Lower leg skin (tissue), 3 donors: ENCODE measurements around the gene ASCC1.

Source experiments
- CTCF ChIP-seq, 3 donors: fragments of 450-650 bp; IDR thresholded peaks; one replicate each; pipeline ENCODE4 v1.5.1; 2016; ENCODE audit warnings: antibody characterized with exemption in 3 of 3, mild to moderate bottlenecking in 3 of 3, moderate library complexity in 2 of 3
- POLR2A ChIP-seq, 2 donors: fragments of 450-650 bp; IDR thresholded peaks; one replicate each; pipeline ENCODE4 v1.6.1; 2016 to 2017; ENCODE audit warnings: antibody characterized with exemption in 2 of 2, mild to moderate bottlenecking in 1 of 2, moderate library complexity in 1 of 2

- TF ChIP-seq CTCF (IDR thresholded peaks at IDR 0.05): no peak
- TF ChIP-seq POLR2A (IDR thresholded peaks at IDR 0.05): no peak
Measured at GRCh38 chr10:72087392-72087968, 128.6 kb downstream of the ASCC1 start.
